GM21717 (cell line): ENCODE results near the gene ACSM5.

Source experiments
- ATAC-seq: cut with Tn5 transposase; IDR thresholded peaks from one replicate; pipeline ENCODE4 v1.9.1; 2021; ENCODE audit warnings: mild to moderate bottlenecking, moderate library complexity; ENCODE audit not compliant: unreplicated experiment

Gene ACSM5

DNA sequence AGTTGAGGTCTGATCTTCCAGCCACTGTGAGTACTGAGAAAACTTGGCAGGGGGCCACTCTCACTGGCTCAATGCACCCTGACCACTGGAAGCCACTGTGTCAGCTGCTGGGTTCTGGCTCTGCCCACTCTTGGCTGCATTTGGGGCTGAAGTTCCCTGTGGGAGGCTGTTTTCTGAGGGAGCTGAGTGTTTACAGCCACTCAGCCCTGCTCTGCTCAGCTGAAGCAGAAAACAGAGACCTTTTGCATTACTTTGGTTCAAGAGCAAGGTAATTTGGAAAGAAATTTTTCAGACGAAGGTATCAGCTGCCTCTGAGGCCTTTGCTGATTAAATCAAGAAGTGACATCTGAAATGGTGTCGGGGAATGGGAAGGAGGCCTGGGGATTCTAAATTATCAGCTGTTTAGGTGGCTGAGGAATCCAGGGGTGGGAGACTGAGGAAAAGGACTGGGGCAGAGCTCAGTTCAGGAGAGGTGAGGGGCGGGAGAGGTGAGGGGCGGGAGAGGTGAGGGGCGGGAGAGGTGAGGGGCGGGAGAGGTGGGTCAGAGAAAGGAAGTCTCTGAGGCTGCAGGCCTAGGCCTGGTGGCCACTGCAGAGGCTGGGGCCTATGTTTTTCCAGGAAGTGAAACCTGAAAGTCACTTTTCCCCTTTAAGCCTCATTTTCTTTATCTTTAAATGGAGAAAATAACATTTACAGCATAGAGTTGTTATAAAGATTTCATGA is at the start of gene ACSM5:
TSS of gene ACSM5 (plus strand) at position 137 of the 723 bp plus-strand sequence. CDS start 1,951 bp downstream, outside the sequence.
- no peak for ATAC-seq

- no peak for ATAC-seq
These were observed 49.3 kb upstream of the ACSM5 start for GRCh38 chr16:20359997-20360396.

GRCh38 chr16:20363191-20363590 is 46.1 kb upstream of the ACSM5 start:
- ATAC-seq, result no peak

DNA sequence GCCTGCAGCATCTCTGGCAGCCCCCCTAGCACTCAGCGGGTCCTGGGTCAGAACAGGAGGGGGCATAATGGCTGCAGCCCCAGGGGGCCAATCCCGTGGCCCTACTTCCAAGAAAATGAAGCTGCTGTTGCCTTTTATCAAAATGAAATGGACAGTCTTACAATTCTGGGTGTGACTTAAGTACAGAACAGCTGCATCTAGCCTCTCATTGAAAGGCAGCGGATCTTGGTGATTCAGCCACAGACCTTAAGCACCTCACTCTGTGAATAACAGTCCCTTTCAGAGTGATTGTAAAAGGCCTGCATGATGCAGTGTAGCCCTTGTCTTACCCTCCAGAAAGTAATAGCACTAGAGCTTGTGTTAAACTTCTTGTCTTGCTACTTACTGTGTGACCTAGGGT is 45.3 kb upstream of the ACSM5 start:
- ATAC-seq, result no peak

- ATAC-seq, result no peak
These were observed 39.8 kb upstream of the ACSM5 start for GRCh38 chr16:20369452-20370054.

DNA sequence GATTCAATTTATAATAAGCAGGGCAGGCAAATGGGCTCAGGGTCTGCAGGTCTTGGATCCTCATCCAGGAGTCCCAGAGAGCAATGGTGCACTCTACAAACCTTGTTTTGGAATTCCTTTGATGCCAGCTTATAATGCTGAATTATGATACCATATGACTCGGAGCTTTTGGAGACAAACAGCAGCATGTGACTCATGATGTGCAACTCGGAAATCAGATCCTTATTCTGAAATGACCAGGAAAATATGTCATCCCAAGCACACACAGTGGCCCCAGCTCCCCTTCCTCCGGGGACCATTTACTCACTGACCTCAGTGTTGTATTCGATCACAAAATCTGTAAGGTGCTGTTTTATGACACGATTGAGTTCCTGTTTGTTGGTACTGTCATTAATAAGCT is 36.6 kb upstream of the ACSM5 start:
- ATAC-seq, result no peak

GRCh38 chr16:20377181-20377580 is 32.2 kb upstream of the ACSM5 start:
- ATAC-seq, result no peak

GRCh38 chr16:20380782-20381181 is 28.6 kb upstream of the ACSM5 start:
- no peak for ATAC-seq

GRCh38 chr16:20382202-20382948 is 27.0 kb upstream of the ACSM5 start:
- ATAC-seq, result no peak

GRCh38 chr16:20383106-20384029 is 26.0 kb upstream of the ACSM5 start:
- no peak for ATAC-seq

GRCh38 chr16:20385844-20386832 is 23.2 kb upstream of the ACSM5 start:
- ATAC-seq, result no peak

DNA sequence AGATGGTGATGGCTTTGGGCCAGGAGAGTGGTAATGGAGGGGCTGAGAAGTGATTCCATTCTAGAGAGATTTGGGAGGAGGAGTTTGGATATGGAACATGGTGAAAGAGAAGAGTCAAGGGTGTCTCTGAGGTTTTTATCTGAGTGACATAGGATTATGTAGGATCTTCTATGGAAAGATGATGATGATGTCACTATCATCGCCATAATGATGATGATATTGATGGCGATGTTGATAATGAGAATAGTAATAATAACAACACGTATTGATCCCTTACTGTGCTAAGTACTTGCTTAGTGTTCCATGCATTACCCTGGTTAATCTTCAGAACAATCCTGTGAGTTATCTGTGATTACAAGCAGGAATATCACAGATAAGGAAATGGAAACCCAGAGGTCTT is 21.4 kb upstream of the ACSM5 start:
- ATAC-seq, result no peak

DNA sequence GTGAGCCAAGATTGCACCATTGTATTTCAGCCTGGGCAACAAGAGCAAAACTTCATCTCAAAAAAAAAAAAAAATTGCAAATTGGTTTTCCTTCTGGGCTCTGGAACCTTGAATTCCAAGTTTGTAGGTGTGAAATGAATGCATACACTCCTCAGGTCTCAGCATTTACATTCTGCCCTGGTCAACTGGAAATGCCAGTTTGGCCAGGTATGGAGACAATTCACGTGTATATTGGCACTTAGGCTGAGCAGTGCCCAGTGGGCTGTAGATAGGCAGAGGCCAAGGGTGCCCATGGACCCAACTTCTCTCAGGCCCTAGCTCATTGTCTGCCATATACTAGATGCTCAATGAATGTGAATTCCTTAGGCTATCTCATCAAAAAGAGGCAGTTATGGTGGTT is 20.5 kb upstream of the ACSM5 start:
- ATAC-seq, result no peak

- no peak for ATAC-seq
These were observed 18.3 kb upstream of the ACSM5 start for GRCh38 chr16:20391045-20391444.

DNA sequence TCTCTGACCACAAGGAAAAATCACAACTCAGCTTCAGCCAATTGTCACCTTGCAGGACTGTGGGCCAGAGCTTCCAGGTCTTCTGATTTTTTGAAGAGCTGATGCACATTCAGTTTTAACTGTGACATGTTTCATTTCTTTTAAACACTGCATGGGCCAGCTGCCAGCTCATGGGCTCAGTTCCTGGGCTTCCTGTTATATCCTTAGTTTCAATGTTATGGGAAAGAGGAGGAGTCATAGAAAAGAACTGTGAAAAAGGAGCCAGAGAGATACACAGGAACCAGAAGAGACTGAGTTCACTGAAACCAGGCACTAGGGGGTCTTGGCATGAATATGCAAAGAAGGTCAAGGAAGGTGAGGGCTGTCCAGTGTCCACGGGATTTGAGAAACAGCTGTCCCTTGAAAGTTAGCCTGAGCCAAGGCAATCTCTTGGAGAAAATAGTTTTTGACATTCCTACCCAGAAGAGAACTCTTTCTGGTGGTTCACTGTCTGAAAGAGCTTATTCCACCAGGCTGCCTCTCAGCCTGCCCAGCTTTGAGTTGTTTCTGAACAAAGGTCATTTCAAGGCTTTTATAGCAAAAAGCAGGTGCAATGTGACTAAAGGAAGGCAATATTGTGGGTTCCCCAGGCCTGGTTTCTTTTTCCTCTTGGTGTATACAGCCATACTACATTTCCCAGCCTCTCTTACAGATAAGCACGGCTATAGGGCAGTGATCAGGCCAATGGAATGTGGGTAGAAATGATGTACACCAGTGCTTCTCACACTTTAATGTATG is 15.3 kb upstream of the ACSM5 start:
- no peak for ATAC-seq

DNA sequence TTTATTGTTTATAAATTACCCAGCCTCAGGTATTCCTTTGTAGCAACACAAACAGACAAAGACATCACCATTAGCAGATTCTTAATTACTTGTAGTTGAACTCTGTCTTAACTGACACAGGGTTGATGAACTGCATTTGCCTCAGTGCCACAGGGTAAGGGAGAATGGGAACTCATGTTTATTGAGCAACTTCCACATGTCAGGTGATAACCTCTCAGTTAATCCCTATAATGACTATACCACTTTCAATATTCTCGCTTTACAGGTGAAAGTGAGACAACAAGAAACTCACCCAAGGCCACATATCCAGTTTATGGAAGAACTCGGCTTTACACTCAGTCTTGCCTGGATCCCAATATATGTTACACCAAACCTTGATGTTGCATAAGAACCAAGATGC is 13.4 kb upstream of the ACSM5 start:
- no peak for ATAC-seq

GRCh38 chr16:20396846-20397467 is 12.4 kb upstream of the ACSM5 start:
- no peak for ATAC-seq

DNA sequence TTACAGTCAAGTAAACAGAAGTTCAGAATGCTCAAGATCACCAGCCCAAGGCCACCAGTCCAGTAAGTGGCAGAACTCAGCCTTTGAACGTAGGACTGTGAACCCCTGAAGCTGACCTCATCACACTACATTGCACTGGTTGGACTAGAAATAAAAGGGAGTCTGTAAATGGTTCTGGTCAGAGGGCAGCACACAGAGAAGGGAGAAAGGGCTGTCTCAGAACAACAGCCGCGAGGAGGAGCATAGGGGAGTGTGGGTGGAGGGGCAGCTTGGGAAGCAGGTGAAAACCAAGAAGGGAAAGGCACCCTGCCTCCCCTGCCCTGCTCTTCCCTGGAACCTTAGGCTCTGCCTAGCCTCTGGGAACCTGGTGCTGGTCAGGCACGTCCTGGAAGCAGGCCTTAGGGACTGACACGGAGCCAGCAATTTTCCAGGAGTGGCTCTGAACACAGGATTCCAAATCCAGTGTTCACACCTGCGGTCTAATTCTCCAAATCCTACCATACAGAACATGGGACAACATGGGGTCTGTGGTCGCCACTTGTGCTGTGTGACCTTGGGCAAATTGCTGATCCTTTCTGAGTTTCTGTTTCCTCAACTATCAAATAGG is 11.8 kb upstream of the ACSM5 start:
- no peak for ATAC-seq
